HepG2 (cell line): ENCODE measurements around the gene CES3. TPM values are rescaled to one million over a fixed set of nuclear protein-coding genes. Genes with fewer than 3 reads are reported as not detected.
A peak's percentile ranks its signal among the peaks of the same experiment; 100 is the strongest.

Source experiments
- AGO1 ChIP-seq: fragments of 200-400 bp; formaldehyde crosslinking; IDR thresholded peaks from 2 replicates; pipeline ENCODE4 v1.6.1; 2017; ENCODE audit warnings: mild to moderate bottlenecking, low read depth, low read length, moderate library complexity; ENCODE audit not compliant: poor library complexity, severe bottlenecking
- EP300 ChIP-seq, 3 experiments: sonication (generic) in 1 of 3; formaldehyde crosslinking in 1 of 3; IDR thresholded peaks; 2 replicates each; pipeline versions ENCODE4 v1.5.1 to v1.6.1; 2011 to 2020; ENCODE audit warnings: low read depth in 2 of 3, low read length in 2 of 3, borderline replicate concordance in 1 of 3, improper control_type of control experiment in 1 of 3, mild to moderate bottlenecking in 1 of 3, missing genetic modification reagents in 1 of 3, moderate library complexity in 1 of 3
- ETV6 ChIP-seq: sonication (generic); formaldehyde crosslinking; conservative IDR thresholded peaks from 2 replicates; pipeline ENCODE4 v1.4.0; 2020; ENCODE audit warnings: missing genetic modification reagents
- FOXA3 ChIP-seq: IDR thresholded peaks from 2 replicates; pipeline ENCODE4 v1.6.1; 2016; ENCODE audit warnings: missing genetic modification reagents, missing compliant biosample characterization
- HDAC1 ChIP-seq: sonication (generic); formaldehyde crosslinking; IDR thresholded peaks from 2 replicates; pipeline ENCODE4 v1.5.1; 2020; ENCODE audit warnings: mild to moderate bottlenecking, missing genetic modification reagents
- HNRNPL ChIP-seq: fragments of 200-400 bp; formaldehyde crosslinking; IDR thresholded peaks from 2 replicates; pipeline ENCODE4 v1.6.1; 2017; ENCODE audit warnings: mild to moderate bottlenecking, low read depth, low read length
- KLF16 ChIP-seq, 2 experiments: sonication (generic) in 1 of 2; formaldehyde crosslinking in 1 of 2; IDR thresholded peaks; 2 replicates each; pipeline versions ENCODE4 v1.6.1 to v1.8.0; 2016 to 2023; ENCODE audit warnings: missing genetic modification reagents in 2 of 2, missing compliant biosample characterization in 1 of 2
- MIER2 ChIP-seq: IDR thresholded peaks from 2 replicates; pipeline ENCODE4 v1.6.1; 2016; ENCODE audit warnings: missing biosample characterization, missing genetic modification reagents
- MXD4 ChIP-seq: IDR thresholded peaks from 2 replicates; pipeline ENCODE4 v1.6.1; 2016; ENCODE audit warnings: mild to moderate bottlenecking, missing biosample characterization, missing genetic modification reagents
- PHF5A ChIP-seq: IDR thresholded peaks from one replicate; pipeline ENCODE4 v1.6.1; 2018; ENCODE audit warnings: low read depth, missing genetic modification reagents; ENCODE audit not compliant: unreplicated experiment
- POLR2AphosphoS5 ChIP-seq: IDR thresholded peaks from 2 replicates; pipeline ENCODE4 v1.6.1; 2012; ENCODE audit warnings: low read depth, low read length
- RBM39 ChIP-seq: fragments of 200-400 bp; formaldehyde crosslinking; IDR thresholded peaks from one replicate; pipeline ENCODE4 v1.6.1; 2018; ENCODE audit warnings: antibody characterized with exemption, mild to moderate bottlenecking, low read depth, low read length; ENCODE audit not compliant: poor library complexity, severe bottlenecking
- SKIL ChIP-seq: sonication (generic); formaldehyde crosslinking; IDR thresholded peaks from 2 replicates; pipeline ENCODE4 v1.8.0; 2022; ENCODE audit warnings: missing genetic modification reagents, mild to moderate bottlenecking, moderate library complexity, borderline replicate concordance
- SMAD3 ChIP-seq: sonication (generic); formaldehyde crosslinking; IDR thresholded peaks from 2 replicates; pipeline ENCODE4 v1.4.0; 2020; ENCODE audit warnings: missing genetic modification reagents
- SPEN ChIP-seq: sonication (generic); formaldehyde crosslinking; IDR thresholded peaks from 2 replicates; pipeline ENCODE4 v1.5.1; 2020; ENCODE audit warnings: low read depth, mild to moderate bottlenecking, missing genetic modification reagents
- TCF7L2 ChIP-seq: IDR thresholded peaks from 2 replicates; pipeline ENCODE4 v1.6.1; 2011; ENCODE audit warnings: mild to moderate bottlenecking, low read depth, low read length, moderate library complexity
- TOE1 ChIP-seq: sonication (generic); formaldehyde crosslinking; IDR thresholded peaks from 2 replicates; pipeline ENCODE4 v1.4.0; 2020; ENCODE audit warnings: mild to moderate bottlenecking, missing genetic modification reagents
- ZNF432 ChIP-seq: sonication (generic); formaldehyde crosslinking; IDR thresholded peaks from 2 replicates; pipeline ENCODE4 v1.5.0; 2020; ENCODE audit warnings: missing genetic modification reagents, mild to moderate bottlenecking, borderline replicate concordance
- ZNF451 ChIP-seq: sonication (generic); formaldehyde crosslinking; IDR thresholded peaks from 2 replicates; pipeline ENCODE4 v1.5.0; 2020; ENCODE audit warnings: mild to moderate bottlenecking, missing genetic modification reagents
- ZNF501 ChIP-seq: sonication (generic); formaldehyde crosslinking; IDR thresholded peaks from 2 replicates; pipeline ENCODE4 v1.5.1; 2020; ENCODE audit warnings: mild to moderate bottlenecking, moderate library complexity, missing genetic modification reagents
- ZNF556 ChIP-seq: sonication (generic); formaldehyde crosslinking; IDR thresholded peaks from 2 replicates; pipeline ENCODE4 v1.4.0; 2020; ENCODE audit warnings: mild to moderate bottlenecking, missing genetic modification reagents, borderline replicate concordance
- ZNF720 ChIP-seq: sonication (generic); formaldehyde crosslinking; IDR thresholded peaks from 2 replicates; pipeline ENCODE4 v1.4.0; 2020; ENCODE audit warnings: missing genetic modification reagents
- ZNF747 ChIP-seq: sonication (generic); formaldehyde crosslinking; IDR thresholded peaks from 2 replicates; pipeline ENCODE4 v1.8.1; 2023; ENCODE audit warnings: missing genetic modification reagents, mild to moderate bottlenecking, borderline replicate concordance
- ZSCAN29 ChIP-seq: sonication (generic); formaldehyde crosslinking; conservative IDR thresholded peaks from 2 replicates; pipeline ENCODE4 v1.4.0; 2020; ENCODE audit warnings: mild to moderate bottlenecking, missing genetic modification reagents
- polyA plus RNA-seq, 8 experiments: library from polyadenylated mRNA; depleted of rRNA in 3 of 8; stranded (reverse) in 7 of 8; unstranded in 1 of 8; fragments of >200 nt; fragmentation: Illumina TruSeq in 4 of 8; extraction: Trizol in 4 of 8; gene quantifications; 2 replicates each; pipeline versions ENCODE4 v1.2.1 to v1.2.3, GENCODE V29; 2011 to 2016; ENCODE audit warnings: low read depth in 4 of 8, missing spikeins in 1 of 8, mixed read lengths in 1 of 8; ENCODE audit not compliant: insufficient read depth in 1 of 8
- total RNA-seq, 5 experiments: library from RNA; depleted of rRNA; stranded (reverse); fragments of >200 nt; fragmentation: Illumina TruSeq; extraction: Trizol; gene quantifications; 2 replicates each; pipeline ENCODE4 v1.2.3, GENCODE V29; 2016; ENCODE audit warnings: low read depth in 1 of 5
- TF ChIP-seq, protein P1 (sequence below): IDR thresholded peaks from 2 replicates; pipeline ENCODE4 v1.6.1; 2016; ENCODE audit warnings: mild to moderate bottlenecking
- TF ChIP-seq, protein P2 (sequence below): IDR thresholded peaks from 2 replicates; pipeline ENCODE4 v1.6.1; 2016; ENCODE audit warnings: missing compliant biosample characterization, missing genetic modification reagents, borderline replicate concordance

Gene CES3
- total and polyA plus RNA-seq, 2 of the 13 experiments (the other 11 are each of a cell fraction or from before 2014, with no cell fraction given), result 6.6 to 17.4 TPM

GRCh38 chr16:66961065-66961744 is at the start of gene CES3 (continued):
- TF ChIP-seq SKIL (CRISPR knock-in tag) (no peak), ZNF432 (CRISPR knock-in tag) (no peak), MIER2 (peak; percentile 85), EP300 (IDR thresholded peaks at IDR 0.05; ENCODE audit: low read depth in 2 of 2, low read length in 2 of 2) (no peak), EP300 (CRISPR knock-in tag; IDR thresholded peaks at IDR 0.05; ENCODE audit: borderline replicate concordance) (no peak), FOXA3 (CRISPR knock-in tag) (no peak), HDAC1 (CRISPR knock-in tag) (peak; percentile 53; the same call in 1 of the 2 replicates), ZNF747 (CRISPR knock-in tag) (peak; percentile 62; the same call in 1 of the 2 replicates), ZNF556 (CRISPR knock-in tag) (peak; percentile 10; the same call in 1 of the 2 replicates), KLF16 (CRISPR knock-in tag; IDR thresholded peaks at IDR 0.05) (peak in 1 of 2 experiments; percentile 65; a peak in 1 of 4 replicates), ZNF720 (no peak), HNRNPL (0 out of 2 replicates have a peak, but pooled peaks have one; percentile 27), SPEN (CRISPR knock-in tag) (peak; percentile 79), MXD4 (CRISPR knock-in tag) (peak; percentile 29; the same call in 1 of the 2 replicates), TCF7L2 (no peak), ZSCAN29 (peak; percentile 81), PHF5A (no peak), ETV6 (CRISPR knock-in tag) (no peak), ZNF451 (CRISPR knock-in tag) (no peak), TOE1 (CRISPR knock-in tag) (peak; percentile 52; the same call in 1 of the 2 replicates), POLR2AphosphoS5 (peak; percentile 72), ZNF501 (CRISPR knock-in tag) (peak; percentile 70; the same call in 1 of the 2 replicates), SMAD3 (peak; percentile 42; the same call in 1 of the 2 replicates), RBM39 (no peak), AGO1 (no peak)
- TF ChIP-seq, protein P1, sequence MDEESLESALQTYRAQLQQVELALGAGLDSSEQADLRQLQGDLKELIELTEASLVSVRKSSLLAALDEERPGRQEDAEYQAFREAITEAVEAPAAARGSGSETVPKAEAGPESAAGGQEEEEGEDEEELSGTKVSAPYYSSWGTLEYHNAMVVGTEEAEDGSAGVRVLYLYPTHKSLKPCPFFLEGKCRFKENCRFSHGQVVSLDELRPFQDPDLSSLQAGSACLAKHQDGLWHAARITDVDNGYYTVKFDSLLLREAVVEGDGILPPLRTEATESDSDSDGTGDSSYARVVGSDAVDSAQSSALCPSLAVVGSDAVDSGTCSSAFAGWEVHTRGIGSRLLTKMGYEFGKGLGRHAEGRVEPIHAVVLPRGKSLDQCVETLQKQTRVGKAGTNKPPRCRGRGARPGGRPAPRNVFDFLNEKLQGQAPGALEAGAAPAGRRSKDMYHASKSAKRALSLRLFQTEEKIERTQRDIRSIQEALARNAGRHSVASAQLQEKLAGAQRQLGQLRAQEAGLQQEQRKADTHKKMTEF (CRISPR knock-in tag), result peak; percentile 72; the same call in 1 of the 2 replicates
- TF ChIP-seq, protein P2, sequence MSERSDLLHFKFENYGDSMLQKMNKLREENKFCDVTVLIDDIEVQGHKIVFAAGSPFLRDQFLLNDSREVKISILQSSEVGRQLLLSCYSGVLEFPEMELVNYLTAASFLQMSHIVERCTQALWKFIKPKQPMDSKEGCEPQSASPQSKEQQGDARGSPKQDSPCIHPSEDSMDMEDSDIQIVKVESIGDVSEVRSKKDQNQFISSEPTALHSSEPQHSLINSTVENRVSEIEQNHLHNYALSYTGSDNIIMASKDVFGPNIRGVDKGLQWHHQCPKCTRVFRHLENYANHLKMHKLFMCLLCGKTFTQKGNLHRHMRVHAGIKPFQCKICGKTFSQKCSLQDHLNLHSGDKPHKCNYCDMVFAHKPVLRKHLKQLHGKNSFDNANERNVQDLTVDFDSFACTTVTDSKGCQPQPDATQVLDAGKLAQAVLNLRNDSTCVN (CRISPR knock-in tag), result peak; percentile 78
